Measurements from ENCODE around the gene C16orf96. TPM values are rescaled to one million over a fixed set of nuclear protein-coding genes. Genes with fewer than 3 reads are reported as not detected.

Gene C16orf96
- total and polyA plus RNA-seq, 2 of the 13 experiments (the other 11 are each of a cell fraction or from before 2014, with no cell fraction given) = 0.03 TPM; not detected in 1

- Histone ChIP-seq H3K9me3 (ENCODE audit: low read length) (no peaks in the 10 kb centered on the region), H3K27me3 (ENCODE audit: control insufficient read depth in 1 of 2, insufficient read depth in 2 of 2, low read length in 2 of 2) (peaks cover 2 to 7% of the 10 kb centered on the region in 2 experiments; a peak in 1 of 5 replicates), H3K4me1 (ENCODE audit: insufficient read depth, low read length) (peaks cover 10% of the 10 kb centered on the region), H2AFZ (ENCODE audit: low read length) (no peak overlapping the region), H4K20me1 (ENCODE audit: insufficient read depth, low read length) (no peaks in the 10 kb centered on the region), H3K79me2 (ENCODE audit: insufficient read depth, low read length) (no peaks in the 10 kb centered on the region), H3K4me2 (ENCODE audit: low read depth, low read length) (no peak overlapping the region), H3K4me3 (replicated peaks in 1 of 3; ENCODE audit: insufficient read depth in 1 of 3, low read depth in 2 of 3, low read length in 3 of 3) (no peak overlapping the region), H3K9ac (ENCODE audit: insufficient read depth, low read depth, low read length) (no peak overlapping the region), H3K27ac (ENCODE audit: extremely low read length, insufficient read depth, low read length) (no peak overlapping the region), H3K36me3 (replicated peaks in 1 of 2; ENCODE audit: control insufficient read depth in 1 of 2, insufficient read depth in 2 of 2, low read length in 2 of 2) (no peaks in the 10 kb centered on the region)
- WGBS (ENCODE audit: low lambda C conversion rate) = 47% methylated on average over 3 of the region's 3 CpGs
- intact Hi-C loops (cut with micrococcal nuclease; ENCODE audit: unreplicated experiment) (no loop called here), in situ Hi-C loops (cut with HindIII; ENCODE audit: extremely low pct_ligation_motif_present, low pct_unique_long_range_greater_than_20kb) (no loop called here)
- CTCF ChIA-PET (ENCODE audit: low intra/inter-chr PET ratio, low total read pairs) = no interaction called here
- no TSS peak for BruUV-seq (replicated peaks)
- TF ChIP-seq SP1 (IDR thresholded peaks at IDR 0.05) = no peak
- no peak for TF ChIP-seq SP1 (CRISPR knock-in tag; IDR thresholded peaks at IDR 0.05)
- TF ChIP-seq KAT8 (CRISPR knock-in tag; IDR thresholded peaks at IDR 0.05) = no peak
- no peak for TF ChIP-seq ZNF562 (CRISPR knock-in tag; IDR thresholded peaks at IDR 0.05; ENCODE audit: borderline replicate concordance)
- no peak for TF ChIP-seq SAFB2 (CRISPR knock-in tag; IDR thresholded peaks at IDR 0.05; ENCODE audit: borderline replicate concordance, low read depth)
- TF ChIP-seq SALL2 (CRISPR knock-in tag; IDR thresholded peaks at IDR 0.05) = no peak
- TF ChIP-seq ZC3H13 (CRISPR knock-in tag; IDR thresholded peaks at IDR 0.05) = no peak
- no peak for TF ChIP-seq JARID2 (CRISPR knock-in tag; IDR thresholded peaks at IDR 0.05; ENCODE audit: insufficient replicate concordance)
- TF ChIP-seq CENPX (CRISPR knock-in tag; IDR thresholded peaks at IDR 0.05) = no peak
- TF ChIP-seq FOXO4 (CRISPR knock-in tag; conservative IDR thresholded peaks at IDR 0.05) = no peak
- TF ChIP-seq CAMTA2 (CRISPR knock-in tag; IDR thresholded peaks at IDR 0.05; ENCODE audit: borderline replicate concordance) = no peak
- no peak for TF ChIP-seq ZNF136 (CRISPR knock-in tag; IDR thresholded peaks at IDR 0.05; ENCODE audit: low read depth)
- no peak for TF ChIP-seq ZNF414 (CRISPR knock-in tag; IDR thresholded peaks at IDR 0.05)
- no peak for TF ChIP-seq ZMYM3 (CRISPR knock-in tag; IDR thresholded peaks at IDR 0.05)
- DNase-seq (ENCODE audit: low spot score) (no peak), ATAC-seq (no peak), FAIRE-seq (no peak)
- POLR2A ChIA-PET = interaction anchor here (1.4 kb wide), 1 partner anchor 14 kb away, joined by 3 read pairs; the partner anchor contains the start of gene CDIP1
Measured at GRCh38 chr16:4552541-4552940, 3.6 kb upstream of the C16orf96 start.

Data from HepG2 (cell line).